GM12878 (cell line): Measurements from ENCODE around the gene LRRC23. TPM values are rescaled to one million over a fixed set of nuclear protein-coding genes. Genes with fewer than 3 reads are reported as not detected.

Experiments
- ATAC-seq: fragments of 200-7000 bp; cut with Tn5 transposase; 3 replicates; pipeline ENCODE4 v1.9.1; 2020; ENCODE audit warnings: mild to moderate bottlenecking, moderate library complexity
- BruUV-seq: library from RNA; stranded (reverse); fragments of 400-500 nt; replicated peaks from 2 replicates; lab custom pipeline; 2021; lab: Mats Ljungman, UMichigan
- CTCF ChIA-PET: fragments of 300-600 bp; sonication (Branson Sonifier 250); formaldehyde crosslinking; extraction: SDS; loops from one replicate; lab custom pipeline; 2021; ENCODE audit warnings: inconsistent platforms; lab: Yijun Ruan, JAX
- POLR2A ChIA-PET: fragments of 350-600 bp; formaldehyde crosslinking; extraction: SDS; loops from one replicate; lab custom pipeline; 2021; ENCODE audit warnings: inconsistent platforms; lab: Charles Lee
- RAD21 ChIA-PET: fragments of 300-600 bp; sonication (Branson Sonifier 250); formaldehyde crosslinking; loops from one replicate; lab custom pipeline; 2023; ENCODE audit warnings: antibody characterized with exemption; ENCODE audit not compliant: unreplicated experiment; lab: Charles Lee
- SMC1A ChIA-PET: fragments of 300-600 bp; sonication (Branson Sonifier 250); formaldehyde crosslinking; loops from one replicate; lab custom pipeline; 2023; ENCODE audit not compliant: unreplicated experiment, uncharacterized antibody; lab: Charles Lee
- DNase-seq: peaks from one replicate; pipeline ENCODE4 v3.0.0-alpha.2; 2011; ENCODE audit warnings: low read depth, low spot score
- FAIRE-seq: peaks from 3 replicates; lab custom pipeline; 2011; peaks lifted over from hg19 to GRCh38; lab: Jason Lieb, UNC
- H2AFZ ChIP-seq: 2 replicates; pipeline ENCODE4 v1.6.0; 2011; ENCODE audit warnings: low read depth, low read length, control low read depth; ENCODE audit not compliant: control insufficient read depth
- H3K27ac ChIP-seq: 2 replicates; pipeline ENCODE4 v1.5.1; 2011; ENCODE audit warnings: control low read depth; ENCODE audit not compliant: control insufficient read depth, insufficient read depth
- H3K27me3 ChIP-seq, 2 experiments: replicated peaks in 1 of 2; 2 replicates each; pipeline versions ENCODE4 v1.6.0 to v1.6.1; 2011; ENCODE audit warnings: low read length in 1 of 2; ENCODE audit not compliant: control insufficient read depth in 2 of 2, insufficient read depth in 2 of 2
- H3K36me3 ChIP-seq, 2 experiments: 2 replicates each; pipeline ENCODE4 v1.5.1; 2011; ENCODE audit warnings: low read length in 1 of 2; ENCODE audit not compliant: control insufficient read depth in 2 of 2, insufficient read depth in 2 of 2
- H3K4me1 ChIP-seq: 2 replicates; pipeline ENCODE4 v1.6.1; 2011; ENCODE audit warnings: mild to moderate bottlenecking, low read length, moderate library complexity, mixed read lengths; ENCODE audit not compliant: control insufficient read depth, insufficient read depth
- H3K4me2 ChIP-seq: 2 replicates; pipeline ENCODE4 v1.6.0; 2011; ENCODE audit warnings: control low read depth; ENCODE audit not compliant: control insufficient read depth, insufficient read depth
- H3K4me3 ChIP-seq: fragments of 200-600 bp; sonication (generic); 2 replicates; pipeline ENCODE4 v1.5.1; 2016
- H3K79me2 ChIP-seq: 2 replicates; pipeline ENCODE4 v1.6.0; 2011; ENCODE audit warnings: low read length; ENCODE audit not compliant: control insufficient read depth, insufficient read depth
- H3K9ac ChIP-seq: 2 replicates; pipeline ENCODE4 v1.8.0; 2011; ENCODE audit warnings: low read length, control low read depth, mixed read lengths; ENCODE audit not compliant: control insufficient read depth, insufficient read depth
- H3K9me3 ChIP-seq: replicated peaks from 3 replicates; pipeline ENCODE4 v1.5.1; 2011; ENCODE audit warnings: mild to moderate bottlenecking, low read length; ENCODE audit not compliant: control insufficient read depth, insufficient read depth
- H4K20me1 ChIP-seq: 2 replicates; pipeline ENCODE4 v1.6.0; 2011; ENCODE audit not compliant: control insufficient read depth, insufficient read depth
- CHD2 ChIP-seq: IDR thresholded peaks from 2 replicates; pipeline ENCODE4 v1.6.1; 2011; ENCODE audit warnings: low read depth, low read length, improper control_type of control experiment, borderline replicate concordance
- EED ChIP-seq: sonication (generic); IDR thresholded peaks from 2 replicates; pipeline ENCODE4 v1.6.1; 2016; ENCODE audit warnings: antibody characterized with exemption, low read depth
- GATAD2B ChIP-seq: fragments of 450-650 bp; conservative IDR thresholded peaks from 2 replicates; pipeline ENCODE4 v1.6.1; 2017; ENCODE audit warnings: low read depth, mild to moderate bottlenecking, moderate library complexity
- HDGF ChIP-seq: fragments of 450-650 bp; IDR thresholded peaks from 2 replicates; pipeline ENCODE4 v1.6.1; 2016; ENCODE audit warnings: antibody characterized with exemption
- IKZF2 ChIP-seq, 2 experiments: fragments of 450-650 bp; IDR thresholded peaks; 2 replicates each; pipeline ENCODE4 v1.6.1; 2017; ENCODE audit warnings: mild to moderate bottlenecking in 2 of 2, moderate library complexity in 2 of 2
- MAX ChIP-seq: IDR thresholded peaks from 2 replicates; pipeline ENCODE4 v1.6.1; 2012; ENCODE audit warnings: low read depth, low read length, improper control_type of control experiment
- MEF2B ChIP-seq: fragments of 450-650 bp; IDR thresholded peaks from 2 replicates; pipeline ENCODE4 v1.6.1; 2018; ENCODE audit warnings: mild to moderate bottlenecking, moderate library complexity; ENCODE audit not compliant: partially characterized antibody, poor library complexity, severe bottlenecking
- POU2F2 ChIP-seq: IDR thresholded peaks from 3 replicates; pipeline ENCODE4 v1.6.1; 2011; ENCODE audit warnings: low read depth, mild to moderate bottlenecking, low read length, borderline replicate concordance
- RELA ChIP-seq: fragments of 450-650 bp; IDR thresholded peaks from 2 replicates; pipeline ENCODE4 v1.8.0; 2014; ENCODE audit warnings: borderline replicate concordance; ENCODE audit not compliant: partially characterized antibody
- SMARCA5 ChIP-seq: fragments of 450-650 bp; IDR thresholded peaks from 2 replicates; pipeline ENCODE4 v1.6.1; 2017; ENCODE audit warnings: mild to moderate bottlenecking
- YY1 ChIP-seq: IDR thresholded peaks from 2 replicates; pipeline ENCODE4 v1.6.1; 2011; ENCODE audit warnings: low read depth, mild to moderate bottlenecking, low read length
- WGBS: methylation state at CpG from one replicate; pipeline ENCODE4 v1.1.6; 2016; ENCODE audit warnings: low lambda C conversion rate; ENCODE audit not compliant: insufficient replicate concordance, insufficient coverage; ENCODE audit errors: missing lambda C conversion rate; 5-methylcytosine and 5-hydroxymethylcytosine counted together
- in situ Hi-C: fragments of 300-500 bp; cut with MboI; formaldehyde crosslinking; loops from 9 replicates; pipeline ENCODE4 v1.14.3; 2018; ENCODE audit warnings: mixed read lengths
- intact Hi-C: fragments of 100-400 bp; cut with micrococcal nuclease; formaldehyde crosslinking; loops from one replicate; pipeline ENCODE4 v1.14.2; 2022; ENCODE audit not compliant: unreplicated experiment
- polyA plus RNA-seq, 11 experiments: library from polyadenylated mRNA; depleted of rRNA in 4 of 11; unstranded in 6 of 11; stranded (reverse) in 5 of 11; fragments of >200 nt; fragmentation: Nextera tagmentation in 4 of 11; fragmentation: Illumina TruSeq in 1 of 11; extraction: Ambion mirVana in 4 of 11; extraction: Trizol in 1 of 11; gene quantifications; 1 replicate in 1 of 11; 2 replicates in 10 of 11; pipeline versions ENCODE4 v1.2.1 to v1.2.3, GENCODE V29; 2011 to 2016; ENCODE audit warnings: inconsistent platforms in 2 of 11, missing spikeins in 2 of 11, low read depth in 1 of 11
- total RNA-seq, 4 experiments: library from RNA; depleted of rRNA in 3 of 4; stranded (reverse); fragments of >200 nt in 3 of 4; fragmentation: Illumina TruSeq in 1 of 4; extraction: Trizol in 1 of 4; gene quantifications; 2 replicates each; pipeline versions ENCODE4 v1.2.1 to v1.2.3, GENCODE V29; 2013 to 2021

LRRC23 gene
- total and polyA plus RNA-seq, 10 of the 15 experiments (the other 5 are each of a cell fraction or from before 2014, with no cell fraction given): 1.4 to 6.9 (median 3.4) TPM

GRCh38 chr12:6866920-6867412 is 37.7 kb upstream of the LRRC23 start:
- H3K27me3 ChIP-seq: no peaks in the 10 kb centered on the region
- in situ Hi-C loops (no loop called here), intact Hi-C loops (no loop called here)
- peak overlapping the region; percentile 87 for H2AFZ ChIP-seq
- H3K27ac ChIP-seq: peak overlapping the region; percentile 76
- 5% methylated on average over 33 of the region's 33 CpGs for WGBS
- FAIRE-seq (peak; percentile 13), DNase-seq (no peak), ATAC-seq (peak; percentile 28)
- H3K4me3 ChIP-seq: peak overlapping the region; percentile 100
- peaks cover 16% of the 10 kb centered on the region for H4K20me1 ChIP-seq
- peaks cover 33% of the 10 kb centered on the region for H3K79me2 ChIP-seq
- peaks cover 25 to 31% of the 10 kb centered on the region in 2 experiments for H3K36me3 ChIP-seq
- CTCF ChIA-PET: interaction anchor here (1.4 to 9.5 kb wide), 4 partner anchors 16 to 329 kb away, joined by 4 to 173 read pairs (median 72); partner anchors contain the start of genes CDCA3 and USP5
- peak overlapping the region; percentile 72 for H3K9ac ChIP-seq
- peaks cover 31% of the 10 kb centered on the region for H3K4me1 ChIP-seq
- POLR2A ChIA-PET: interaction anchor here (0.8 to 5.7 kb wide), 6 partner anchors 15 to 143 kb away, joined by 3 to 84 read pairs (median 6); partner anchors contain the start of genes C12orf57, CDCA3, COPS7A and MLF2
- no TSS peak for BruUV-seq
- H3K4me2 ChIP-seq: peak overlapping the region; percentile 98
- SMC1A ChIA-PET: interaction anchor here (1.3 to 5.3 kb wide), 3 partner anchors 14 to 71 kb away, joined by 3 to 42 read pairs (median 4); partner anchors contain the start of genes CDCA3 and USP5
- no peaks in the 10 kb centered on the region for H3K9me3 ChIP-seq
- RAD21 ChIA-PET: interaction anchor here (0.6 to 5.6 kb wide), 7 partner anchors 14 to 242 kb away, joined by 3 to 42 read pairs (median 12); partner anchors contain the start of genes C12orf57, C1RL, CDCA3 and MLF2
- TF ChIP-seq MAX (0 out of 2 replicates have a peak, but pooled peaks have one; percentile 2), CHD2 (0 out of 2 replicates have a peak, but pooled peaks have one; percentile 3), HDGF (peak; percentile 34; the same call in 1 of the 2 replicates), SMARCA5 (0 out of 2 replicates have a peak, but pooled peaks have one; percentile 34), GATAD2B (peak; percentile 23), EED (no peak), IKZF2 (IDR thresholded peaks at IDR 0.05) (peak in 1 of 2 experiments; percentile 23; a peak in 2 of 4 replicates), RELA (no peak), YY1 (no peak), POU2F2 (no peak), MEF2B (peak; percentile 13)
